Endothelial cell of umbilical vein (primary cell): ENCODE measurements around the gene LMAN1L. TPM values are rescaled to one million over a fixed set of nuclear protein-coding genes. Genes with fewer than 3 reads are reported as not detected.
A peak's percentile ranks its signal among the peaks of the same experiment; 100 is the strongest.

Experiments
- BruUV-seq: library from RNA; stranded (reverse); fragments of 400-500 nt; replicated peaks from 2 replicates; lab custom pipeline; 2021; lab: Mats Ljungman, UMichigan
- CTCF ChIA-PET: fragments of 300-600, 350-600 bp; sonication (Branson Sonifier 250); formaldehyde crosslinking; loops from one replicate; lab custom pipeline; 2021; ENCODE audit warnings: antibody characterized with exemption, inconsistent platforms; lab: Charles Lee
- POLR2A ChIA-PET: fragments of 300-600, 350-600 bp; sonication (Branson Sonifier 250); formaldehyde crosslinking; loops from one replicate; lab custom pipeline; 2021; ENCODE audit warnings: antibody characterized with exemption, inconsistent platforms; lab: Charles Lee
- DNase-seq: peaks from one replicate; pipeline ENCODE4 v3.0.0-alpha.2; 2011; ENCODE audit warnings: low read depth, low spot score
- FAIRE-seq: peaks from 2 replicates; lab custom pipeline; 2011; peaks lifted over from hg19 to GRCh38; lab: Jason Lieb, UNC
- H2AFZ ChIP-seq: 2 replicates; pipeline ENCODE4 v1.6.0; 2012; ENCODE audit warnings: low read depth, low read length, control low read depth, inconsistent platforms
- H3K27ac ChIP-seq: 2 replicates; pipeline ENCODE4 v1.5.1; 2011; ENCODE audit warnings: low read depth, mild to moderate bottlenecking, control low read depth, low read length, moderate library complexity; ENCODE audit not compliant: insufficient read depth
- H3K27me3 ChIP-seq, 2 experiments: 2 replicates each; pipeline versions ENCODE4 v1.6.0 to v1.6.1; 2011; ENCODE audit warnings: low read length in 2 of 2, mixed read lengths in 1 of 2; ENCODE audit not compliant: control insufficient read depth in 2 of 2, insufficient read depth in 2 of 2
- H3K36me3 ChIP-seq, 2 experiments: 2 replicates in 1 of 2; 3 replicates in 1 of 2; pipeline ENCODE4 v1.5.1; 2011; ENCODE audit warnings: low read length in 2 of 2, mild to moderate bottlenecking in 1 of 2, moderate library complexity in 1 of 2; ENCODE audit not compliant: control insufficient read depth in 2 of 2, insufficient read depth in 2 of 2; ENCODE audit errors: extremely low read depth in 1 of 2
- H3K4me1 ChIP-seq: 3 replicates; pipeline ENCODE4 v1.5.1; 2011; ENCODE audit warnings: mild to moderate bottlenecking, low read length; ENCODE audit not compliant: control insufficient read depth, insufficient read depth; ENCODE audit errors: extremely low read depth
- H3K4me2 ChIP-seq: 2 replicates; pipeline ENCODE4 v1.6.1; 2011; ENCODE audit warnings: low read length, control low read depth, mixed read lengths; ENCODE audit not compliant: insufficient read depth
- H3K4me3 ChIP-seq, 3 experiments: fragments of 200-600 bp in 1 of 3; sonication (generic), shearing (Covaris generic) in 1 of 3; replicated peaks in 1 of 3; 2 replicates each; pipeline ENCODE4 v1.5.1; 2011 to 2016; ENCODE audit warnings: control low read depth in 3 of 3, low read length in 3 of 3, mild to moderate bottlenecking in 2 of 3, inconsistent platforms in 1 of 3, low read depth in 1 of 3, moderate library complexity in 1 of 3; ENCODE audit not compliant: insufficient read depth in 1 of 3
- H3K79me2 ChIP-seq: 2 replicates; pipeline ENCODE4 v1.6.0; 2012; ENCODE audit warnings: low read length, inconsistent platforms; ENCODE audit not compliant: control insufficient read depth, insufficient read depth
- H3K9ac ChIP-seq: replicated peaks from 2 replicates; pipeline ENCODE3; 2011; ENCODE audit warnings: low read length, control low read depth; ENCODE audit not compliant: insufficient read depth; ENCODE audit errors: extremely low read depth
- H3K9me1 ChIP-seq: replicated peaks from 3 replicates; pipeline ENCODE4 v1.6.0; 2011; ENCODE audit warnings: mild to moderate bottlenecking, low read length; ENCODE audit not compliant: control insufficient read depth, insufficient read depth; ENCODE audit errors: extremely low read depth
- H3K9me3 ChIP-seq: replicated peaks from 2 replicates; pipeline ENCODE4 v1.5.1; 2012; ENCODE audit warnings: low read length, inconsistent platforms; ENCODE audit not compliant: control insufficient read depth, insufficient read depth
- H4K20me1 ChIP-seq: replicated peaks from 2 replicates; pipeline ENCODE3; 2011; ENCODE audit warnings: mild to moderate bottlenecking, low read length; ENCODE audit not compliant: control insufficient read depth, insufficient read depth; ENCODE audit errors: extremely low read depth
- CTCF ChIP-seq, 2 donors: IDR thresholded peaks; 1 replicate in 1 of 2; 2 replicates in 1 of 2; pipeline ENCODE4 v1.5.1; 2011; ENCODE audit warnings: low read length in 2 of 2, mild to moderate bottlenecking in 2 of 2, moderate library complexity in 2 of 2, control low read depth in 1 of 2, inconsistent platforms in 1 of 2, low read depth in 1 of 2; ENCODE audit not compliant: insufficient read depth in 1 of 2; ENCODE audit errors: extremely low read depth in 1 of 2
- EZH2 ChIP-seq: IDR thresholded peaks from 2 replicates; pipeline ENCODE4 v1.6.1; 2012; ENCODE audit warnings: borderline replicate concordance, low read depth, mild to moderate bottlenecking, moderate library complexity, low read length, inconsistent platforms; ENCODE audit not compliant: severe bottlenecking
- FOS ChIP-seq: IDR thresholded peaks from 2 replicates; pipeline ENCODE4 v1.6.1; 2011; ENCODE audit warnings: mild to moderate bottlenecking, low read length, moderate library complexity, borderline replicate concordance; ENCODE audit not compliant: insufficient read depth
- JUN ChIP-seq: IDR thresholded peaks from 2 replicates; pipeline ENCODE4 v1.6.1; 2011; ENCODE audit warnings: borderline replicate concordance, low read depth; ENCODE audit not compliant: insufficient read length, insufficient read depth
- MAX ChIP-seq: IDR thresholded peaks from 2 replicates; pipeline ENCODE4 v1.6.1; 2011; ENCODE audit not compliant: insufficient read depth, insufficient read length
- MYC ChIP-seq: IDR thresholded peaks from one replicate; pipeline ENCODE4 v1.6.1; 2011; ENCODE audit warnings: mild to moderate bottlenecking, low read depth, low read length
- POLR2AphosphoS5 ChIP-seq: IDR thresholded peaks from 2 replicates; pipeline ENCODE4 v1.6.1; 2012; ENCODE audit warnings: low read depth, mild to moderate bottlenecking, control low read depth, low read length, moderate library complexity; ENCODE audit not compliant: insufficient read depth
- dilution Hi-C: fragments of 300-500 bp; cut with MboI; formaldehyde crosslinking; loops from one replicate; pipeline ENCODE4 v1.15.0; 2019; ENCODE audit warnings: low sequenced_read_pairs; ENCODE audit not compliant: extremely low pct_ligation_motif_present
- intact Hi-C: fragments of 100-400 bp; cut with micrococcal nuclease; formaldehyde crosslinking; loops from one replicate; pipeline ENCODE4 v1.10.0; 2022
- polyA plus RNA-seq, 4 experiments: library from polyadenylated mRNA; depleted of rRNA in 3 of 4; stranded (reverse) in 3 of 4; unstranded in 1 of 4; fragments of >200 nt; gene quantifications; 2 replicates each; pipeline versions ENCODE4 v1.2.1 to v1.2.3, GENCODE V29; 2011 to 2012; ENCODE audit warnings: missing spikeins in 1 of 4
- total RNA-seq: library from RNA; stranded (reverse); gene quantifications from 2 replicates; pipeline ENCODE4 v1.2.3, GENCODE V29; 2021

LMAN1L gene
- total and polyA plus RNA-seq, 2 donors (not counting 3 experiments of a cell fraction or from before 2014, with no cell fraction given) = not detected

- Histone ChIP-seq H3K4me1 (no peaks in the 10 kb centered on the region), H3K79me2 (no peaks in the 10 kb centered on the region), H3K4me3 (no peak overlapping the region), H4K20me1 (no peaks in the 10 kb centered on the region), H3K4me2 (no peak overlapping the region), H3K36me3 (no peaks in the 10 kb centered on the region), H3K27me3 (no peaks in the 10 kb centered on the region), H3K27ac (no peak overlapping the region), H3K9me1 (no peaks in the 10 kb centered on the region), H2AFZ (no peak overlapping the region), H3K9ac (no peak overlapping the region), H3K9me3 (no peaks in the 10 kb centered on the region)
- DNase-seq (no peak), FAIRE-seq (no peak)
- TF ChIP-seq MAX = no peak
- no peak for TF ChIP-seq POLR2AphosphoS5
- no peak for TF ChIP-seq MYC
- TF ChIP-seq CTCF (IDR thresholded peaks at IDR 0.05; ENCODE audit: extremely low read depth in 1 of 2, insufficient read depth in 1 of 2, low read depth in 1 of 2, low read length in 2 of 2) = no peak
- peak; percentile 43 for TF ChIP-seq FOS
- no peak for TF ChIP-seq JUN
- TF ChIP-seq EZH2 = no peak
- ChIA-PET POLR2A (interaction anchor here (0.9 kb wide), 1 partner anchor 141 kb away, joined by 6 read pairs; no protein-coding TSS in a partner anchor), CTCF (interaction anchor here (1.2 to 2.6 kb wide), 8 partner anchors 9 to 141 kb away, joined by 3 to 11 read pairs (median 5); no protein-coding TSS in a partner anchor)
- intact Hi-C loops (no loop called here), dilution Hi-C loops (no loop called here)
- BruUV-seq = no TSS peak
Observed at GRCh38 chr15:74809956-74810355, 2.7 kb upstream of the LMAN1L start.
